ENCODE measurements around the gene PBX3. TPM values are rescaled to one million over a fixed set of nuclear protein-coding genes. Genes with fewer than 3 reads are reported as not detected.

The PBX3 gene
- total RNA-seq, 1 experiment from 2014 or later = 1.5 TPM

- TF ChIP-seq EZH2 (IDR thresholded peaks at IDR 0.05; ENCODE audit: borderline replicate concordance, low read depth, low read length, poor library complexity, severe bottlenecking) (no peak), CTCF (conservative IDR thresholded peaks at IDR 0.05; ENCODE audit: low read depth, low read length) (no peak)
- Histone ChIP-seq H3K27ac (ENCODE audit: low read depth, low read length, poor library complexity, severe bottlenecking) (no peak overlapping the region), H3K27me3 (replicated peaks; ENCODE audit: insufficient read depth, low read depth, low read length, poor library complexity) (peaks cover 96% of the 10 kb centered on the region), H3K4me3 (ENCODE audit: low read depth, low read length, poor library complexity, severe bottlenecking) (no peak overlapping the region), H3K9me3 (ENCODE audit: low read depth, low read length, poor library complexity, severe bottlenecking) (no peaks in the 10 kb centered on the region), H3K36me3 (ENCODE audit: insufficient read depth, low read length, poor library complexity, severe bottlenecking) (no peaks in the 10 kb centered on the region), H3K4me1 (ENCODE audit: insufficient read depth, low read length, poor library complexity, severe bottlenecking) (no peaks in the 10 kb centered on the region)
- ChIA-PET POLR2A (ENCODE audit: low non-redundant PET) (interaction anchor here (0.9 kb wide), 1 partner anchor 1186 kb away, joined by 6 read pairs; no protein-coding TSS in a partner anchor), CTCF (no interaction called here)
- BruUV-seq (replicated peaks) = no TSS peak
- intact Hi-C loops (cut with micrococcal nuclease; ENCODE audit: unreplicated experiment) = no loop called here
- no peak for DNase-seq (ENCODE audit: low spot score)
These were observed 155.8 kb downstream of the PBX3 start for GRCh38 chr9:125902831-125903512.

- H3K36me3 ChIP-seq (ENCODE audit: insufficient read depth, low read length, poor library complexity, severe bottlenecking) = no peaks in the 10 kb centered on the region
- peaks cover 100% of the 10 kb centered on the region for H3K27me3 ChIP-seq (replicated peaks; ENCODE audit: insufficient read depth, low read depth, low read length, poor library complexity)
- H3K4me3 ChIP-seq (ENCODE audit: low read depth, low read length, poor library complexity, severe bottlenecking) = no peak overlapping the region
- no peak for DNase-seq (ENCODE audit: low spot score)
- H3K27ac ChIP-seq (ENCODE audit: low read depth, low read length, poor library complexity, severe bottlenecking) = no peak overlapping the region
- intact Hi-C loops (cut with micrococcal nuclease; ENCODE audit: unreplicated experiment) = no loop called here
- no TSS peak for BruUV-seq (replicated peaks)
- H3K4me1 ChIP-seq (ENCODE audit: insufficient read depth, low read length, poor library complexity, severe bottlenecking) = no peaks in the 10 kb centered on the region
- CTCF ChIA-PET = no interaction called here
- H3K9me3 ChIP-seq (ENCODE audit: low read depth, low read length, poor library complexity, severe bottlenecking) = no peaks in the 10 kb centered on the region
- TF ChIP-seq CTCF (conservative IDR thresholded peaks at IDR 0.05; ENCODE audit: low read depth, low read length) (no peak), EZH2 (IDR thresholded peaks at IDR 0.05; ENCODE audit: borderline replicate concordance, low read depth, low read length, poor library complexity, severe bottlenecking) (no peak)
- POLR2A ChIA-PET (ENCODE audit: low non-redundant PET) = interaction anchor here (0.9 kb wide), 1 partner anchor 1185 kb away, joined by 6 read pairs; no protein-coding TSS in a partner anchor
These were observed 157.1 kb downstream of the PBX3 start for GRCh38 chr9:125904155-125904851.

- no peaks in the 10 kb centered on the region for H3K9me3 ChIP-seq (ENCODE audit: low read depth, low read length, poor library complexity, severe bottlenecking)
- ChIA-PET POLR2A (ENCODE audit: low non-redundant PET) (no interaction called here), CTCF (no interaction called here)
- no peaks in the 10 kb centered on the region for H3K4me1 ChIP-seq (ENCODE audit: insufficient read depth, low read length, poor library complexity, severe bottlenecking)
- no peak overlapping the region for H3K4me3 ChIP-seq (ENCODE audit: low read depth, low read length, poor library complexity, severe bottlenecking)
- TF ChIP-seq EZH2 (IDR thresholded peaks at IDR 0.05; ENCODE audit: borderline replicate concordance, low read depth, low read length, poor library complexity, severe bottlenecking) (no peak), CTCF (conservative IDR thresholded peaks at IDR 0.05; ENCODE audit: low read depth, low read length) (no peak)
- no TSS peak for BruUV-seq (replicated peaks)
- H3K36me3 ChIP-seq (ENCODE audit: insufficient read depth, low read length, poor library complexity, severe bottlenecking) = no peaks in the 10 kb centered on the region
- H3K27me3 ChIP-seq (replicated peaks; ENCODE audit: insufficient read depth, low read depth, low read length, poor library complexity) = peaks cover 96% of the 10 kb centered on the region
- intact Hi-C loops (cut with micrococcal nuclease; ENCODE audit: unreplicated experiment) = no loop called here
- DNase-seq (ENCODE audit: low spot score) = no peak
- no peak overlapping the region for H3K27ac ChIP-seq (ENCODE audit: low read depth, low read length, poor library complexity, severe bottlenecking)
These were observed 159.0 kb downstream of the PBX3 start for GRCh38 chr9:125906144-125906543.
